Stromal cell of bone marrow (primary cell): ENCODE results near the gene TEX47.

Experiments used
- DNase-seq: peaks from one replicate; pipeline ENCODE4 v3.0.0-alpha.2; 2012; ENCODE audit warnings: low read depth

TEX47 gene

DNA sequence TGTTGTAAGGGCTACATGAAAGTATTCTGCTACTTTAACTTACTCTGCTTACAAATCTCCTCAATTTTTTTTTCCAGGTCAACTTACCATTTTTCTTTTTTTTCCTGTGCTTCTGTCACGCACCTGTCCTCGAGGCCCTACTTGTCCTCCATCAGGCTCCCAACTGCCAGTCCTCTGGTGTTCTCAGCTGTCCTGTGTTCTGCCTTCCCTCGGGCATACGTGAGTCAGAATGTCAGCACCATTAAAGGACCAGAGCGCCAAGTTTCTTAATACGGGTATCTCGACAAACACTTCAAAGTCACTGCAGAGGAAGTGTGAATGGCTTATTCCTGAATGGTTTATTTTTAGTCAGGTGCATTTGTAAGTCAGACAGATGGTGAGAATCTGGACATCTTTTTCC, at the start of gene TEX47:
TEX47 (minus strand) TSS at position 185 of the 400 bp plus-strand sequence. CDS start 795 bp downstream, outside the sequence.
- no peak for DNase-seq

DNA sequence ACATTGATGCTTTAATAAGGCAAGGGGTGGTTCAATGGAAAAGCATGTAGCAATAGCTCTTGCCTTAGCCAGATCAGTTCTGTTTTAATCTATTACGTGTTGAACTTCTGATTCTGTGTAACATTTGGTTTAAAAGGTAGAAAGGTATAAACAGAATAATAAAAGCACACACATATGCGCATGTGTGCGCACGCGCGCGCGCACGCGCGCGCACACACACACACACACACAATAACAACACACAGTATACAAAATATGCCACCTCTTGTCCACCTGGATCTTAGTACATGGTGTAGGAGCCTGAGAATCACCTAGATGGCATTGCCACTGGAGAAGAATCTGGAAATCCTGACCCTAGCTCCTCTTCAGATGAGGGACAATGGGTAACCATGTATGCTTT, 49.6 kb upstream of the TEX47 start:
- no peak for DNase-seq

DNA sequence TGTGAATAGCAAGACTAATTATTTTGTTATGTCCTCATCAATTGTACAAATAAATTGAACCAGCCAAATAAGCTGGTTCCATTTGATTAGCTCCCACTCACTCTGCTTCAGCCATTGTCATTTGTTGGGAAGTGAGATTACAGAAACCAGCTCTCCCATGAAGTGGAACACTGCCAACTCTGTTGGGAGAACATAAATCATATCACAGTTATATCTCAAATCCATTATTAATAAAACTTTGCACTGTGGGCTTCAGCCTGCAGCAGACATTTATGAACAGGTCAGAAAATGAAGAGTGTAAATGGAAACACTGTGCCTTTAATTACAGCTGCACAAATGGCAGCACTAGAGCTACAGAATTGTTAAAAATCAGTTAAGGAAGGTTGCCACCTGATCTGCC, 46.7 kb upstream of the TEX47 start:
- DNase-seq, result no peak

DNA sequence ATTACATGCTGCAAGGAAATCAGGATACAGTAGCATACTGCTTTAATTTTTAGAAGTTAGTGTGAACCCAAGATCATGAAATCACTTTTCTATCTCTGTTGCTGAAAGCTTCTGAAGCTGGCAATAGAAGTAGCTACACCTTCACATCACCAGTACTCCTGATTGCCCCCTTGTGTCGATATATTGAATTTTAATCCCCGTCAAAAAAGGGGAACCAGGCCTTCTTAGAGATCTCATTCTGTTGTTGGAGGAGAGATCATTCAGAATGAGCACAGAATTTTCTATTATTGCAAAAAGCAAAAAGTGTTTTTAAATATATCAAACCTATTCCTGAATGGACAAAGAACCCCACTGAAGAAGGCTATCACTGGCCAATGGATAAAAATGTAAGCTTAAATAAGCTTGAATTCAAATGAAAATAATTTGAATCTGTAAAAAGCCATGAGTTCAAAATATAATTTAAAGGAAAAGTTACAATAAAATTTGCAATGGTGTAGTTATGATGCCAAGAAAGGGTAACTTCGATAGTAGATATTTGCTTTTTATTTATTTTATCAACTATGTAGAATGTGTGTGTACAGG, 39.7 kb upstream of the TEX47 start:
- peak; percentile 1 for DNase-seq

DNA sequence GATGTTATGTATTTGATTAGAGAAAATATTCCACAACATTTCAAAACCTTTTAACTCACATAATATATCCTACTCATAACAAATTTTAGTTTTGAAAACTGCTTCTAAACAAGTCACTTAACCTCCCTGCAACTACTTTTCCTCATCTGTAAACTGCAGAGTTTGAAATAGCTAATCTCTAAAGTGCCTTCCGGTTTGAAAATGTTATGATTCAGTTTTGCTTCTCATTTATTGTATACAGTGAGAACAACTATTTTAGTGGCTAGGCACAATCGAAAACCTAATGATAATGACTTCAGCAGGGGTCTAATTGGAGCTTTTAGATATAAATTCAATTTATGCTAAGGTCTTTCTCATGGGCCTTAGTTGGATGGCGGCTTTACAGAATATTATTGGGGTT, 30.7 kb upstream of the TEX47 start:
- no peak for DNase-seq

DNA sequence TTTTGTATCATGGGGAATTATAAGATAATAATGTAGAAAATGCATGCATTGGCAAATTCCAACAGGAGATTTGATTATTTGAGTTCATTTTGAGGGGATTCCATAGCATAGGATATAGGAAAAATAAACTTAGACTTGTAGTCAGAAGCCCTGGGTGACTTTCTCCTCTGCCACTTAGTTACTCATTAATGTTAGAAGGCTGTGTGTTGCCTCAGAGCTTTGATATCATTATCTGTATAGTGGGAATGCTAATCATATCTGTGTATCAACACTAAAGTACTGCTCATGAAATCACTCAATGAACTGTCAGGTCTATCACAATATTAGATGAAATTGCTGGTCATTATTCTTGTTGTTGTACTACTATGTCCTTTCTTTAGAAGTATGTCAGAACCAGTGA, 23.0 kb upstream of the TEX47 start:
- no peak for DNase-seq

DNA sequence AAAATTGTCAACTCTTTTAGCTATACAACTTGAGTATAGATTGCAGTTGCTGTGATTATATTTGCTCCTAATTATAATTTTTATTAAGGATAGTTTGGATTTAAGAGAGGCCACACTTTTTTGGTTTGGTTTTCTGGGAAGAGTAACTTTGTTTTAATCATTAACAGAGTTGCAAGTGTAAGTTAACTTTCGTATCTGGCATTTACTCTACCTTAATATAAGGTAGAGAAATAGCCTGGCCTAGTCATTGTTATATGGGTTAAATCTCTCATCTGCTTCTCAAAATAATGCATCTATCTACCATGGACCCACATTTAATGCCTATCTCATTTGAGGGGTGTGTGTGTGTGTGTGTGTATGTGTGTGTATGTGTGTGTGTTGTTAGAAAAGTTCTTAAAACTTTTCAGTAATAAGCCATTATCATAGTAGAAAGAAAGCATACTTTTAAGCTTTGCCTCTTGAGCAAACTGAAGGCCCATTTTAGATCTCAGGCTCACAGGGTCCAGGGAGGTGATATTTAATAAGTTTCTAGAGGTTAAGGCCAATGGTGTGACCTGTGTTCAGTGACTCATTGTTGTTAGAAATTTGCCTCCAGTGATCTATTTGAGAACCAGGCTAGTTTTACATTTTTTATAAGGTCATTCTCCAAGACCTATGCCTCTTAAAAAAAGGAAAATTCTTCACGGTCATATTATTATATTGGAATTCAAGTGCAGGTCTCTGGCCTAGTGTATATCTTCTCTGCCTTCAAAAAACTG, 10.9 kb upstream of the TEX47 start:
- no peak for DNase-seq

DNA sequence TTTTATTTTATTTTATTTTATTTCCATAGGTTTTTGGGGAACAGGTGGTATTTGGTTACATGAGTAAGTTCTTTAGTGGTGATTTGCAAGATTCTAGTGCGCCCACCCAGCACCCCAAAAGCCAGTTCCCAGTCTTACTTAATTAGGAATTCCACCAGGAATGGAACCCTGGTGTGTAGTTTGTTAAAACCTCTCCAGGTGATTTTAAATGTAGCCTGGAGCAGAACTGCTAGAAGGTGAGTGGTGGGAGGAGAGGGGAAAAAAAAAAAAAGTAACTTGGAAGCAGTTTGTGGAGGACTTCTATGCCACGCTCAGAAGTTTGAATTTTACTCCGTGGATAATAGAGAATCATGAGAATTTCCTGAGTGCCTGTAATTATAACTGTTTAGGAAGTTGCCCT, 5.5 kb upstream of the TEX47 start:
- DNase-seq, result no peak

DNA sequence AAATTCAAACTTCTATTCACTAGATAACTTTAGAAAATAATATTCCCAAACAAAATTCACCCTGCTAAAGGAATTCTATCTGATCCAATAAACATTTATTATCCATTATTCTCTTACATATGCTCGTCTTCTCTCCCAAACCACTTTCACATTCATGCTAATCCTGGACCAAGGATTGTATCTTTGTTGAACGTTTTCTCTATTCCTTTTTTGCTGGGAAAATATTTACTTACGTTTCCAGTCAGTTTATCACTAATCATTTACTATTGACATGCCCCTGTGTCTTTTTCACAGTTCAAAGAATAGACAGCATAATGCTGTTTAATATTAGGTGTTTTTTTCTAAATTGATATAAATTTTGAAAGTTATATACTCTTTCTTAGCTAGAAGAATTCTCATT, 3.2 kb downstream of the TEX47 start:
- DNase-seq, result no peak

DNA sequence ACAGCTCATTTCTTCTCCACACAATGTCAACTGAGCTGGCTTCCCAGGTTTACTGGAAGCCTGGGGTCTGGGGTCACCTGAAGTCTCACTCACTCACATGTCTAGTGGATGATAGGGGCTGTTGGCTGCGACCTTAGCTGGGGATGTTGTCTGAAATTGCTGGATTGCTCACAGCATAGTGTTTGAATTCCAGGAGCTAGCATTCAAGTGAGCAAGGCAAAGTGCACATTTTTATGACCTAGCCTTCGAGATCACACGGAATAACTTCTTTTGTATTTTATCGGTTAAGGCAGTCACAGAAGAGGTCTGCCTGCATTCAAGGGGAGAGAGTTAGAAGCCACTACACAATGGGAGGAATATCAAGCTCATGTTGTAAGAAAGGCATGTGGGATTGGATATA, 3.6 kb downstream of the TEX47 start:
- DNase-seq, result no peak

DNA sequence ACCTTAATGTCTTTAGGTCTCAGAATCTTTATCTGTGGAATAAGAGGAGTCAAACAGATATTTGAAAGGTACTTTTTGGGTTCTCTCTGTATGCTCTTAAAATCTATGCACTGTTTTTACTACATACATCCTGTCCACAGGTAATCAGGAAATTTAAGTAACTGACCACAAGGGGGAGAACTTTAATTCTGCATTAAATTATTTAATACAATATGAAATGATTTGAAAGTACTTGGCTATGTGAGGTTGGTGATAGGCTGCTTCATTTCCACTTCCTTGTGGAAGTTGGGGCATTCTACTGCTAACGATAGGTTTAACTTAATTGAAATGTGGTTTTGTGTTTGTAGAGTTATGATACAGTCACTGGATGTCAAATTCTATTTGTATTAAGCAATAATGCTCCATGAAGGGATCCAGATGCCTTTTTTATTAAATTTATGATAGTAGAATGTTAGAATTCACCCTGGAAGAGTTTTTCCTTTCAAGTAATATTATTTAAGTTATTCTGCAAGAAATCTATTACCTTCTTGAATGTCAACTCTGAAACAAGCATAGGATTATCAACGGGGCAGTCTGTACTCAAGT, 6.0 kb downstream of the TEX47 start:
- no peak for DNase-seq

DNA sequence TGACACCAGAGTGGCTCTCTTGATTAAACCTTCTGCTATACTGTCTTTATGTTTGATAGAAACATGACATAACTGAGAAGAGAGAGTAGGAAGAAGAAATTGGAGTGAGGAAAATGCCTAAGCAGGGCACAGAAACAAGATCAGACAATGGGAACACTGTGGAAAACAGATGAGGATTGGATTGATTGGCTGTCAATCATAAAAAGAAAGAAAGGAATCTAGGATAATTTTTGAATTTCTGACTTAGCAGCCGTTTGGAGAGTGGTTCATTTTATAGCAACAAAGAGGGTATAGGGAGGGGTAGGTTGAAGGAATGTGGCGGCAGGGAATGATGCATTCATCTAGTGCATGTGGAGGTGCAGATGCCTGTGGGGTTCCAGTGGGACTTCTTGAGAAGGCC, 7.8 kb downstream of the TEX47 start:
- no peak for DNase-seq

DNA sequence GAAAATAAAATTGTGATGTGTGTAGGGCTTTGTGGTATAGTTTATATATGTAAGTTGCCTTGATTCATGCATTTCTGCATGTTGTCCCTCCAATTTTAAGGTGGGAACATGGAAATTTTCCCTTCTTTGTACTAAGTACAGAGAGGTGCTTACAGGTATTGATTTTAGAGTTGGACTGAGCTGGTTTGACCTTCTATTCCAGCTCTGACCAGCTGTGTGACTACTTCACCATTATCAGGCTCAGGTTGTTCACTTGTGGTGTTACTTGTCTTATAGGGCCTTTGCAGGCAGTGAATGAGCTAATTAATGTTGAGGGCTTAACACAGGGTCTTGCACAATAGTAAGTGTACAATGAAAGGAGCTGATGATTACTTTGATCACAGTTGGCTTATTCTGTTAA, 19.7 kb downstream of the TEX47 start:
- DNase-seq, result no peak

DNA sequence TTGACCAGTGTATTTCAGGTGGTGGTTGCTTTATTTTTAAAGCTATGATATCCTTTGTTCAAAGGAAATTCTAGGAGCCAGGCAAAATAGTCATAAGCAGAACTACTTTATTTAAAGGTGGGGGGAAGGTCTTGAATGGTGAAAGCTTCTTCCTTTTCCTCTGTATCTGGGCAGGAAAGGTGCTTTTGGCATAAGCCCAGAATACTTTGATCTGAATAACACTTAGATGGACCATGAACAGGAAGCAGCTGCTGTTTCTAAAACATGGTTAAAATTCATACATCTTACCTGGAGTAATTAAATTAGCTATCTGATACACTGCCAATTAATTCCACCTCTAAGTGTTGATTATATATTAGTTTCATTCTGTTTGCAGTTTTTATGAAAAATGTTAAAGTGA, 22.8 kb downstream of the TEX47 start:
- DNase-seq, result no peak

DNA sequence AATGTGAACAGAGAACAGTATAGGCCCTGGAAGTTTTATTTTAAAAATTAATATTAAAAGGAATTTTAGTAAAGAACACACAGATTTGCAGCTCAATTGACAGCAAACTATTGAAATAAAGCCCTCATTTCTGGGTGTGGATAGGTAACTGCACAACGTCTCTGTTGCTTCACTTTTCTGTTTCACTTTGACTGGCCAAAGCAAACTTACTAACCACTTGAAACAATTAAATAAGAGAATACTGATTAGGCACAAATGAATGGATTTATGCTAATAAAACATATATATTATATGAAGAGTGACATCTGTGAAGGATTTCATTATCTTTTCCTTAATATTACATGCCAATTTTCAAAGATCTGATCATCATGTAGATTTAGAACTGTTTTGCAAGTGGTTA, 24.1 kb downstream of the TEX47 start:
- no peak for DNase-seq

DNA sequence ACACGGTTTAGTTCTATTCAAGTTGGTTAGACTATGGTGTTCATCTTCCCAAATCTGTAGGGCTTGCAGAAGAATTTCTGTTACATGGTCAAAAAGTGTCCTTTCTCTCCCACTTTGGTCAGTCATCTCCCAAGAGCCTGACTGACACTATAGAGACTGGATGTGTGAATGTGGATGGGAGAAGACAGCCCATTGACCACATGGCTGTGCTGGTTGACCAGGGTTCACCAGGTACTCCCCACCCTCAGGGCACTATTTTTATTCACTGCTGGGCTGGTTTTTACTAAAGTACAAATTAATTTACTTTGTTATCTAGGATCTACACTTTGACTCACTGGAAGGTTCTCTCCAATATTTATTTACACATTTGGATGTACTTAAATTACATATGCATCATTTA, 33.8 kb downstream of the TEX47 start:
- DNase-seq, result no peak

DNA sequence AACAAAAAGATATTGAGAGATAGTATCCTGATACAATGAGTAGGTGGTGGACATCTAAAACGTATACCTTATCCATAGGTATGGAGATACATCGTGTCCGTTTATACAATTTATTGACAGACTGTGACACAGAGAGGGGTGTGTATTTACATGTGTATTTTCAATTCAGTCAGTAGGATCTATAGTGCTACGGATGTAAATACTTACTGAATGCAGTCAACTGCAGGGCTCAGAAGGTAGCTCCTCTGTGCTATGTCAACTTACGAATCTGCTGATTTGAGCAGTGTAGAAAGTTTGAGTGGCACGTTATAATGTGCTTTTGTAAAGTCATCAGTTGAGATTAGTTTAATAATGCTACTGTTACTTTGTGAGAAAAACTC, 35.4 kb downstream of the TEX47 start:
- no peak for DNase-seq

DNA sequence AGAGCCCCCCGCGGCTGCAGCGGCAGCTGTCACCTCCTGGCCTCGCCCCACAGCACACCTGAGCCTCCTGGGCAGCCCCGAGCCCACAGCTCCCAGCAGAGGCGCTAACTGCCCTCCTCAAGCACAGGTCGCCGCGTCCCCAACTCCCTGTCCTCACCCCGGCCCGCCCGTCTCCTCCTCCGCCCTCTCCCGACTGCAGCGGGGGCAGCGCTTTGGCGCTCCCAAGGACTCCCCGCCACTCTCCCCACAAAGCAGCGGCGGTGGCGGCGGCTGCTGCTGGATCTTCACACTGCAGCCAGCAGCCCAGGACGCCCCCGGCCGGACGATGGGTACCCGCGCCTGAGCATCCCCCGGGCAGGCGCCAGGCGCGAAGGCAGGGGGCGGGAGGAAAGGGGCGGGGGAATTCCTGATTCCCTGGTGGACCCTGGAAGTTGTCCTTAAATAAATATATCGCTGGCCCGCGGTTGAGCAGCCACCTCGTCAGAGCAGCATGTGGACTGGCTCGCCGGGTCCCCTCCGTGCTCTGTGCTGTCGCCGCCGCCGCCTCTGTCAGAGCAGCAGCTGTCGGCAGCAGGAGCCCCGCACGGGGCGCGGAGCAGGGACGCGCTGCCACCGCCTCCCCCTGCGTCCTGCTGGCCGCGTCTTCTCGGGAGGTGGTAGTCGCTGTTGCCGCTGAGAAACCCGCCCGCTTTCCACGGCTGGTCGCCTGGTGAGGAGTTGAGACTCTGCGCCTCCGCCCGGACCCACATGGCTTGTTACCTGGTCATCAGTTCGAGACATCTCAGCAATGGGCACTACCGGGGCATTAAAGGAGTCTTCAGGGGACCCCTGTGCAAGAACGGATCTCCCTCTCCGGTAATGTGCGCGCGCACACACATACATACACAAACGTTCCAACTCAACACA, 36.1 kb downstream of the TEX47 start, which contains the start of gene ZNF804B:
ZNF804B (plus strand) TSS at position 471 of the 906 bp plus-strand sequence; CDS start at position 748, 277 bp downstream.
- no peak for DNase-seq

DNA sequence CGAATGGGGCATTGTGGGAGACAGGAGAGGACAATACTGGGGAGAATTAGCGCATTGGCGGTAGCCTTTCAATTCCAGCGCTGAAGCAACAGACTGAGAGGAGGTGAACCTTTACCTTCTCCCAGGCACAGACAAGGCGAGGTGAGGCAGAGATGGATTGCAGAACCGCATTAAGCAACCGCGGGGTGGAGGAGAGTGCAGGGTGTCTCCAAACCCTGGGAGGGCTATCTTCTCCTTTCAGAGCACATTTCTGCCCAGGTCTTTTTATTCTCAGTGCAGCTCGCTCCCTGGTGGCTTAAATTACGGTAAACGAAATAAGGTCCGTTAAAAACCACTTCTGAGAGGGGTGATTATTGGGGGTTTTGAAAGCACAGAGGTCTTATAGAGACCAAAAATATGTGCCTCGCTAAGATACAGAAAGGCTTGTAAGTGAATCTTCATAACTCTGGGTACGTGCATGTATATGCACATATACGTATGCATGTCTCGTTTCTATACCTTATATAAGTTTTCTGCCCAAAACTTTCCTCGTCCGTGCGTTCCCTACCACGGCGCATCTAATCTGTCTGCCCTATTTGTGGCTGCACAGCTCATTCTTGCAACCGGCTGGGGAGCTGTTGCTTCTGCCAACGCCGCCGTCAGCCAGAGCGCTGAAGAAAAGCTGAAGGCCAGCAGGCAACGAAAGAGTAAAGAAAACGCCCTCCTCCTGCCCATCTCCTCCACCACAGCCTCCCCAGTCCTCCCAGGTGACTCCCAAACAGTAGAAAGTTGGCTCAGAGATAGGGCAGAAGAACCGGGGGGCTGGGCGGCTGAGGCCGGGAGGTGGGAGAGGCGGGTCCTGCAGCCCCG, 36.9 kb downstream of the TEX47 start:
- DNase-seq, result no peak

DNA sequence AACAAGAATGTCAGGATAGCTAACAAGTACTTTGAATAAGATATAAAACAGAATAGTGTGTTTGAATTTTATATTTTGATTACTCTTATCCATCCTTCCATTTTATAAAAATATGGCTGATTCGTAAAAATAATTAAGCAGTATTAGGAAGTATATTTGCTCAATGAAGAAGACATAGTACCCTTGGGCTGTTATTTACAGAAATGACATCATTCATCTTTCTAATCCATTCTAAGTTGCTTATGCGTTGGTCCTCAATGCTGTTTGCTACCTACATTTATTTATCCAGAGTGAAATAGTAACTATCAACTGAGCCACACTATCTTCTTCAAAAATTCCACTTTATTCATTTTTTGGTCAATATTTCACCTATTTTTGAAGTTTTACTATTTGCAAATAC, 38.2 kb downstream of the TEX47 start:
- no peak for DNase-seq

DNA sequence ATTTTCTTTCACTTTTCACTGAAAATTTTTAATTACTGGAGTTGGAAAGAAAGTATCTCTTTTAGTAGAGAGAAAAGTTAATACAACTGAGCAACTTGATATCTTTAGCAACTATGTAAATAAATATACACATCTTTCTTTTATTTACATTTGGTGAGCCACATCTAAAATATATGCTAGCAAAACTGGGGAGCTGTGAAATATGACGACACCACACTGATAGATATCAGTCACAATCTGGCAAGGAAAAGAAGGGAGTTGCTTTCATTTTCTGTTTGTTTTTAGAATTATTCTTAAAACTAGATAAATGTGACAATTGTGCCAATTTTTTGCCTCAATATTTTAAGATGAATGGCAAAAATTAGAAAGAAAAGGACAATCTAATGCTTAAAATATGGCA, 38.7 kb downstream of the TEX47 start:
- DNase-seq, result no peak

DNA sequence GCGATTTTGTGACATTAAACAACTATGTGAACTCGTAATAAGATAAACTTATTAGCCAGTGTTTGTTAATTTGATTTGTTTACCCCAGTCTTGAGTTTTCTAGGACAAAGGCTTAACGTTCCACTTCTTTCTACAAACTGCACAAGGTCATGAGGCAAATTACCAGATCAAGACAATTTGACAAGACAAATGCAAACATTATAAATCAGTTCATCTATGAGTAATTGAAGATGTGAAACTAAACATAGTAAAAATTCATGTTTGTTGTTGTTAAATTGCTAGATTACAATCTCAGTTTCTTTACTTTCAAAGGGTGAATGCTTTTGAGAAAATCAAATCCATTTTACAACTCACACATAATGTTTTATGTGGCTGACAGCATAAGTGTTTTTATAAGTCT, 49.4 kb downstream of the TEX47 start:
- DNase-seq, result no peak
